Aorta (tissue), 5 donors: ENCODE results near the gene KIF26B. TPM values are rescaled to one million over a fixed set of nuclear protein-coding genes. Genes with fewer than 3 reads are reported as not detected.

ENCODE experiments used
- ATAC-seq: fragments of 200-7000 bp; cut with Tn5 transposase; one replicate; pipeline ENCODE4 v1.9.1; 2022; ENCODE audit warnings: moderate library complexity; ENCODE audit not compliant: low FRiP score
- DNase-seq, 2 donors: peaks; one replicate each; pipeline ENCODE4 v3.0.0-alpha.2; 2020
- H3K27ac ChIP-seq, 2 donors: one replicate each; pipeline ENCODE4 v1.5.1; 2013; ENCODE audit warnings: low read length in 2 of 2, mild to moderate bottlenecking in 2 of 2, moderate library complexity in 2 of 2, control low read depth in 1 of 2, inconsistent platforms in 1 of 2, low read depth in 1 of 2
- H3K27me3 ChIP-seq, 2 donors: one replicate each; pipeline ENCODE4 v1.6.1; 2013; ENCODE audit warnings: control low read depth in 1 of 2, low read length in 1 of 2, mild to moderate bottlenecking in 1 of 2, moderate library complexity in 1 of 2; ENCODE audit not compliant: insufficient read depth in 2 of 2, control insufficient read depth in 1 of 2
- H3K36me3 ChIP-seq, 2 donors: one replicate each; pipeline ENCODE4 v1.6.1; 2013; ENCODE audit warnings: control low read depth in 1 of 2, low read length in 1 of 2, mild to moderate bottlenecking in 1 of 2; ENCODE audit not compliant: insufficient read depth in 2 of 2, control insufficient read depth in 1 of 2
- H3K4me1 ChIP-seq, 2 donors: one replicate each; pipeline ENCODE4 v1.6.1; 2013; ENCODE audit warnings: low read length in 2 of 2, control low read depth in 1 of 2, mild to moderate bottlenecking in 1 of 2, moderate library complexity in 1 of 2; ENCODE audit not compliant: insufficient read depth in 2 of 2, control insufficient read depth in 1 of 2
- H3K4me3 ChIP-seq, 2 donors: one replicate each; pipeline ENCODE4 v1.5.1; 2013; ENCODE audit warnings: low read length in 2 of 2, control low read depth in 1 of 2, mild to moderate bottlenecking in 1 of 2
- H3K9me3 ChIP-seq: one replicate; pipeline ENCODE4 v1.6.1; 2013; ENCODE audit warnings: mild to moderate bottlenecking, low read length; ENCODE audit not compliant: control insufficient read depth
- WGBS, 2 donors: extraction: QIAGEN DNeasy Blood & Tissue Kit; methylation state at CpG; one replicate each; pipeline ENCODE4 v1.1.7; 2013; 5-methylcytosine and 5-hydroxymethylcytosine counted together
- intact Hi-C, 2 donors: fragments of 100-400 bp; cut with DNase I; formaldehyde crosslinking; loops; one replicate each; pipeline versions ENCODE4 v1.14.2 to v1.15.0; 2022
- polyA plus RNA-seq, 2 donors: library from polyadenylated mRNA; stranded (reverse); fragments of 200-250 nt; gene quantifications; one replicate each; pipeline ENCODE4 v1.2.3, GENCODE V29; 2013
- total RNA-seq, 2 donors: library from RNA; stranded (reverse); fragmentation: NEBNext Ultra II Directional; extraction: Animal tissue kit (Norgen Biotek cat#: 25700); gene quantifications; one replicate each; pipeline ENCODE4 v1.2.1, GENCODE V29; 2021
- donor health status: healthy with polysubstance abuse.
- donor health status: Bipolar disorder and iron deficiency.
- donor health status: DM: no; HTN: no; CAD: no.
- donor health status: DM: no; HTN: no; CAD: no.
- donor health status: DM: yes; HTN: yes; CAD: no.

KIF26B gene
- total and polyA plus RNA-seq, 4 donors, result under 0.01 to 0.58 (median 0.30) TPM

- Histone ChIP-seq H3K27ac (no peak overlapping the region), H3K27me3 (no peaks in the 10 kb centered on the region), H3K9me3 (no peaks in the 10 kb centered on the region), H3K4me3 (no peak overlapping the region), H3K36me3 (no peaks in the 10 kb centered on the region), H3K4me1 (no peaks in the 10 kb centered on the region)
- DNase-seq (no peak), ATAC-seq (no peak)
- WGBS, 2 donors, result 93 to 94% methylated on average over 45 of the region's 45 CpGs
- intact Hi-C loops, result no loop called here
Observed at GRCh38 chr1:245685111-245685810, 530.5 kb downstream of the KIF26B start.

- ATAC-seq, result no peak
- DNase-seq, result no peak
- Histone ChIP-seq H3K9me3 (peaks cover 2% of the 10 kb centered on the region), H3K4me3 (no peak overlapping the region), H3K27ac (no peak overlapping the region), H3K4me1 (no peaks in the 10 kb centered on the region), H3K36me3 (no peaks in the 10 kb centered on the region), H3K27me3 (no peaks in the 10 kb centered on the region)
- intact Hi-C loops, result no loop called here
- 94 to 96% methylated on average over 25 of the region's 25 CpGs for WGBS, 2 donors
Observed at GRCh38 chr1:245686006-245686405, 531.2 kb downstream of the KIF26B start.

GRCh38 chr1:245686446-245687030 is 531.8 kb downstream of the KIF26B start:
- no peak overlapping the region for H3K4me3 ChIP-seq
- H3K9me3 ChIP-seq, result peaks cover 2% of the 10 kb centered on the region
- no peak for ATAC-seq
- 92 to 96% methylated on average over 30 of the region's 30 CpGs for WGBS, 2 donors
- no peaks in the 10 kb centered on the region for H3K4me1 ChIP-seq
- intact Hi-C loops, result no loop called here
- no peaks in the 10 kb centered on the region for H3K36me3 ChIP-seq
- no peak overlapping the region for H3K27ac ChIP-seq
- DNase-seq, result no peak
- no peaks in the 10 kb centered on the region for H3K27me3 ChIP-seq

GRCh38 chr1:245687152-245687635 is 532.4 kb downstream of the KIF26B start:
- Histone ChIP-seq H3K36me3 (no peaks in the 10 kb centered on the region), H3K27me3 (no peaks in the 10 kb centered on the region), H3K4me1 (no peaks in the 10 kb centered on the region), H3K27ac (no peak overlapping the region), H3K4me3 (no peak overlapping the region), H3K9me3 (peaks cover 2% of the 10 kb centered on the region)
- intact Hi-C loops, result no loop called here
- WGBS, 2 donors, result 76 to 80% methylated on average over 19 to 20 of the region's 20 CpGs
- ATAC-seq (no peak), DNase-seq (no peak)

DNA sequence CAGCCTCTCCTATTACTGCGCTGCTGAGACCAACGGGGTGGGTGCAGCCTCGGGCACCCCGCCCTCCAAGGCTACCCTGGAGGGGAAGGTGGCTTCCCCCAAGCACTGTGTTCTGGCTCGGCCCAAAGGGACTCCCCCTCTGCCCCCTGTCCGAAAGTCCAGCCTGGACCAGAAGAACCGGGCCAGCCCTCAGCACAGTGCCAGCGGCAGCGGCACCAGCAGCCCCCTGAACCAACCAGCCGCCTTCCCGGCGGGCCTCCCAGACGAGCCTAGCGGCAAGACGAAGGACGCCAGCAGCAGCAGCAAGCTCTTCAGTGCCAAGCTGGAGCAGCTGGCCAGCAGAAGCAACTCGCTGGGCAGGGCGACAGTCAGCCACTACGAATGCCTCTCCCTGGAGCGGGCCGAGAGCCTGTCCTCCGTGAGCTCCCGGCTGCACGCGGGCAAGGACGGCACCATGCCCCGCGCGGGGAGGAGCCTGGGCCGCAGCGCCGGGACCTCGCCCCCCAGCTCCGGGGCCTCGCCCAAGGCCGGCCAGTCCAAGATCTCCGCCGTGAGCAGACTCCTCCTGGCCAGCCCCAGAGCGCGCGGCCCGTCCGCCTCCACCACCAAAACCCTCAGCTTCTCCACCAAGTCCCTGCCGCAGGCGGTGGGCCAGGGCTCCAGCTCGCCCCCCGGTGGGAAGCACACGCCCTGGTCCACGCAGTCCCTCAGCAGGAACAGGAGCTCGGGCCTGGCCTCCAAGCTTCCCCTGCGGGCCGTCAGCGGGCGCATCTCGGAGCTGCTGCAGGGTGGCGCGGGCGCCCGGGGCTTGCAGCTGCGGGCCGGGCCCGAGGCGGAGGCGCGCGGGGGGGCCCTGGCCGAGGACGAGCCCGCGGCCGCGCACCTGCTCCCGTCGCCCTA is 533.1 kb downstream of the KIF26B start:
- WGBS, 2 donors, result 37 to 40% methylated on average over 65 to 74 of the region's 74 CpGs
- Histone ChIP-seq H3K4me3 (no peak overlapping the region), H3K27ac (no peak overlapping the region), H3K4me1 (no peaks in the 10 kb centered on the region), H3K36me3 (no peaks in the 10 kb centered on the region), H3K9me3 (peaks cover 2% of the 10 kb centered on the region), H3K27me3 (no peaks in the 10 kb centered on the region)
- intact Hi-C loops, result no loop called here
- ATAC-seq, result no peak
- no peak for DNase-seq

GRCh38 chr1:245688536-245689453 is 534.0 kb downstream of the KIF26B start:
- Histone ChIP-seq H3K27me3 (no peaks in the 10 kb centered on the region), H3K36me3 (no peaks in the 10 kb centered on the region), H3K4me3 (no peak overlapping the region), H3K4me1 (no peaks in the 10 kb centered on the region), H3K9me3 (peaks cover 2% of the 10 kb centered on the region), H3K27ac (no peak overlapping the region)
- ATAC-seq (no peak), DNase-seq (no peak)
- intact Hi-C loops, result no loop called here
- WGBS, 2 donors, result 83% methylated on average over 59 to 63 of the region's 63 CpGs

DNA sequence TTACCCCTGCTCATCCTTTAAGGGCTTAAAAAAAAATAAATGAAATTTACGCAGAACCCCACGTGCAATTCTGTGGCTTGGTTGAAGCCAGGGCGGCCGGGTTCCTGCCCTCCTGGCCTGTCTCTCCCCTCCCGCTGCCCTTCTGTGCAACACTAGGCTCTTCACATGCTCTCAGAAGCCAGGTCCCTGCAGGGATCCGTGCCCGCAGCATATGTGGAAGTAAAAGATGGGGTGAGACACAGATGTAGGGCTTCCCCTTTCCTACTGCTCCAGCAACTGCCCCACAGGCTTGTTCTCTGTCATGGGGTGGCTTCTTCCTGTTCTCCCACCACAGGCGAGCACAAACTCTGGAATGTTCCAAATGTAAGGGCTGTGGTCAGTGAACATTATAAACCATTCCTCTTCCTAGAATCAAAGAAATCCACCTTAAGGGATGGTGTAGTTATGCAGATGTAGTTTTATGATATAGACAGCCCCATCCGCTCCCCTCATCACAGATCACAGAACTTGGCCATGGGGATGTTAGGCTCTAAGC is 535.4 kb downstream of the KIF26B start:
- H3K27ac ChIP-seq, result no peak overlapping the region
- intact Hi-C loops, result no loop called here
- H3K27me3 ChIP-seq, result no peaks in the 10 kb centered on the region
- 88 to 90% methylated on average over 9 of the region's 9 CpGs for WGBS, 2 donors
- H3K36me3 ChIP-seq, result no peaks in the 10 kb centered on the region
- H3K4me1 ChIP-seq, result no peaks in the 10 kb centered on the region
- ATAC-seq (no peak), DNase-seq (no peak)
- peaks cover 2% of the 10 kb centered on the region for H3K9me3 ChIP-seq
- H3K4me3 ChIP-seq, result no peak overlapping the region
